ENCODE results near the gene TULP1. TPM values are rescaled to one million over a fixed set of nuclear protein-coding genes. Genes with fewer than 3 reads are reported as not detected.

TULP1 gene
- total and polyA plus RNA-seq, 2 of the 4 experiments (the other 2 are of a cell fraction): not detected

DNA sequence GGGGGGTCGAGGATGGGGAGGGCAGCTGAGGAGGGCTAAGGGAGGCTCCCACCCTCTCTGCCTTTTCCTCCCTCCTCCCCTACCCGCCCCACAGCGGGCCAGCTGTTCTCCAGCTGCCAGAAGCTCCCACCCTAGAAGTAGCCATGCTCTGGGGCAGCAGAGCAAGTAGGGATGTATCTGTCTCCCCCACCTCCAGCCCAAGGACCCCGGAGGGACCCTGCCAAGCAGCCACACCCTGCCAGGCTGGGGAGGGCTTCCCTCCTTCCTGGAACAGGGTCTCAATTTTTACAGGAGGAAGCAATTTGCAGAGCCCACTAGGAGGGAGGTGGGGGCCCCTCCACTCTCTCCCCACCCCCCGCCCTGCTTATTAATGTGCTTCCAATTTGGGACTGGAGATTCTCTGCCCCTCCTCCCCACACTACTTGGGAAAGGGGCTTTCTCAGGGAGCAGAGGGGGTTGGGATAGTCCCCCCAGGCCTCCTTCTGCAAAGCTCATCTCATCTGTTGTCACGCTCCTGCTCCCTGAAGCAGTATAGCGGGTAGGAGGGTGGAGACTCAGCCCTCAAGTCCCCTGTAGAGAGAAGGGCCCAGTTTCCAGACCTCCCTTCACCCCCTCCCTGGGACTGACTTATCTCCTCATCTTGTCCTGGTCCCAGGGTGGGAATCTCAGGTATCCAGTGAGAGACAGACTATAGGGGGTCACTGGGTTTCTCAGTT, 20.3 kb downstream of the TULP1 start:
- ChIA-PET CTCF (no interaction called here), POLR2A (ENCODE audit: unreplicated experiment) (interaction anchor here (0.6 kb wide), 1 partner anchor 20 kb away, joined by 10 read pairs; no protein-coding TSS in a partner anchor)
- peak overlapping the region; percentile 97; the same call in 1 of the 2 replicates for H3K4ac ChIP-seq (ENCODE audit: low read depth, low read length)
- H4K8ac ChIP-seq (ENCODE audit: low read depth in 2 of 2, low read length in 2 of 2): peak overlapping the region in 1 of 2 experiments; percentile 1; a peak in 1 of 4 replicates
- no peak overlapping the region for H3K23ac ChIP-seq (ENCODE audit: low read depth, low read length)
- intact Hi-C loops (cut with micrococcal nuclease): no loop called here
- no peak overlapping the region for H3K4me3 ChIP-seq (ENCODE audit: insufficient read depth, low read depth, low read length)
- H4K91ac ChIP-seq (ENCODE audit: insufficient read depth, low read depth, low read length): peak overlapping the region; percentile 25; the same call in 1 of the 2 replicates
- no peaks in the 10 kb centered on the region for H3K27me3 ChIP-seq (ENCODE audit: control insufficient read depth, insufficient read depth, low read length)
- peaks cover 25 to 84% of the 10 kb centered on the region in 2 experiments for H3K79me1 ChIP-seq (ENCODE audit: low read depth in 1 of 2, low read length in 2 of 2)
- in situ Hi-C loops (cut with MboI; ENCODE audit: low sequenced_read_pairs): no loop called here
- 0 out of 2 replicates have a peak overlapping the region, but pooled peaks have one; percentile 5 for H2BK120ac ChIP-seq (ENCODE audit: low read depth, low read length)
- peak overlapping the region; percentile 65 for H3K14ac ChIP-seq (replicated peaks; ENCODE audit: low read depth, low read length)
- H2AK9ac ChIP-seq (replicated peaks; ENCODE audit: low read depth, low read length, poor library complexity): peak overlapping the region; percentile 86
- no peak overlapping the region for H2AFZ ChIP-seq (replicated peaks; ENCODE audit: low read length, poor library complexity)
- 0 out of 2 replicates have a peak, but pooled peaks cover 5% of the 10 kb centered on the region for H3K36me3 ChIP-seq (ENCODE audit: control insufficient read depth, insufficient read depth, low read length)
- peak; percentile 34; the same call in 1 of the 2 replicates for TF ChIP-seq MAZ (IDR thresholded peaks at IDR 0.05; ENCODE audit: borderline replicate concordance, low read depth, low read length)
- no peak for TF ChIP-seq NFE2L2 (IDR thresholded peaks at IDR 0.05; ENCODE audit: low read depth, low read length)
- H3K4me1 ChIP-seq (ENCODE audit: control insufficient read depth, insufficient read depth, low read length): peaks cover 64% of the 10 kb centered on the region
- H3K9me3 ChIP-seq (ENCODE audit: control insufficient read depth, insufficient read depth, low read length): no peaks in the 10 kb centered on the region
- no peak overlapping the region; the same call in 1 of the 2 replicates for H3K18ac ChIP-seq (ENCODE audit: low read depth, low read length)
- peak overlapping the region; percentile 8; the same call in 1 of the 2 replicates for H3K9ac ChIP-seq (ENCODE audit: low read depth, low read length)
- peak overlapping the region; percentile 98 for H2AK5ac ChIP-seq (ENCODE audit: low read depth, low read length)
- no peak overlapping the region for H2BK5ac ChIP-seq (ENCODE audit: low read depth, low read length, poor library complexity, severe bottlenecking)
- WGBS, 2 experiments (ENCODE audit: extremely low coverage in 2 of 2, insufficient read length in 1 of 2): no CpG with 5 or more reads among the region's 7 CpGs
- H3K27ac ChIP-seq (ENCODE audit: insufficient read depth, low read length): peak overlapping the region; percentile 79; the same call in 1 of the 2 replicates
- no peak overlapping the region for H2BK15ac ChIP-seq (ENCODE audit: low read depth, low read length)
- DNase-seq (no peak), ATAC-seq (ENCODE audit: low read depth) (no peak)
- BruUV-seq (replicated peaks): no TSS peak
- peak overlapping the region; percentile 31; the same call in 1 of the 2 replicates for H3K4me2 ChIP-seq (ENCODE audit: low read depth, low read length)
- 0 out of 2 replicates have a peak overlapping the region, but pooled peaks have one; percentile 13 for H2BK20ac ChIP-seq (ENCODE audit: low read depth, low read length)
- H4K20me1 ChIP-seq (ENCODE audit: insufficient read depth, low read length): peaks cover 39% of the 10 kb centered on the region
- peaks cover 27% of the 10 kb centered on the region for H3K9me1 ChIP-seq (ENCODE audit: insufficient read depth, low read length)
- dilution Hi-C loops (cut with HindIII; ENCODE audit: low sequenced_read_pairs, unreplicated experiment): no loop called here
- no peak overlapping the region for H3K56ac ChIP-seq (ENCODE audit: extremely low read depth, insufficient read depth, low read length)
- no peak overlapping the region; the same call in 1 of the 2 replicates for H4K5ac ChIP-seq (ENCODE audit: low read depth, low read length)

All from IMR-90 (cell line).